A673 (cell line): ENCODE measurements around the gene ATP1B4. TPM values are rescaled to one million over a fixed set of nuclear protein-coding genes. Genes with fewer than 3 reads are reported as not detected.

Experiments used
- BruUV-seq: library from RNA; stranded (reverse); fragments of 400-500 nt; replicated peaks from 2 replicates; lab custom pipeline; 2021; lab: Mats Ljungman, UMichigan
- CTCF ChIA-PET: fragments of 300-600 bp; sonication (Branson Sonifier 250); formaldehyde crosslinking; loops from one replicate; lab custom pipeline; 2022; ENCODE audit warnings: antibody characterized with exemption; lab: Charles Lee
- POLR2A ChIA-PET: fragments of 300-600 bp; sonication (Branson Sonifier 250); formaldehyde crosslinking; loops from one replicate; lab custom pipeline; 2022; ENCODE audit warnings: antibody characterized with exemption; ENCODE audit not compliant: low non-redundant PET; lab: Charles Lee
- DNase-seq: peaks from one replicate; pipeline ENCODE4 v3.0.0-alpha.2; 2015; ENCODE audit warnings: low spot score
- H3K27ac ChIP-seq: fragments of 200-600 bp; sonication (generic); 2 replicates; pipeline ENCODE4 v1.5.1; 2016; ENCODE audit warnings: mixed run types, low read depth, mild to moderate bottlenecking, mixed read lengths, antibody characterized with exemption, low read length; ENCODE audit not compliant: poor library complexity, severe bottlenecking
- H3K27me3 ChIP-seq: fragments of 200-600 bp; sonication (generic); replicated peaks from 2 replicates; pipeline ENCODE4 v1.6.1; 2017; ENCODE audit warnings: mixed run types, low read depth, mild to moderate bottlenecking, mixed read lengths, antibody characterized with exemption, low read length; ENCODE audit not compliant: insufficient read depth, poor library complexity
- H3K36me3 ChIP-seq: fragments of 200-600 bp; sonication (generic); 2 replicates; pipeline ENCODE4 v1.6.1; 2016; ENCODE audit warnings: mixed run types, mild to moderate bottlenecking, mixed read lengths, antibody characterized with exemption, low read length; ENCODE audit not compliant: insufficient read depth, poor library complexity, severe bottlenecking
- H3K4me1 ChIP-seq: fragments of 200-600 bp; sonication (generic); 2 replicates; pipeline ENCODE4 v1.6.1; 2017; ENCODE audit warnings: mixed run types, mild to moderate bottlenecking, mixed read lengths, antibody characterized with exemption, low read length; ENCODE audit not compliant: insufficient read depth, poor library complexity, severe bottlenecking
- H3K4me3 ChIP-seq: fragments of 200-600 bp; sonication (generic); 2 replicates; pipeline ENCODE4 v1.5.1; 2016; ENCODE audit warnings: low read depth, mixed run types, mild to moderate bottlenecking, mixed read lengths, low read length; ENCODE audit not compliant: poor library complexity, severe bottlenecking
- H3K9me3 ChIP-seq: fragments of 200-600 bp; sonication (generic); 2 replicates; pipeline ENCODE4 v1.6.1; 2016; ENCODE audit warnings: mixed run types, low read depth, mild to moderate bottlenecking, mixed read lengths, antibody characterized with exemption, low read length; ENCODE audit not compliant: poor library complexity, severe bottlenecking
- EZH2 ChIP-seq: fragments of 200-600 bp; sonication (generic); IDR thresholded peaks from 2 replicates; pipeline ENCODE4 v1.6.1; 2017; ENCODE audit warnings: borderline replicate concordance, low read depth, mild to moderate bottlenecking, mixed read lengths, antibody characterized with exemption, low read length; ENCODE audit not compliant: poor library complexity, severe bottlenecking
- intact Hi-C: fragments of 100-400 bp; cut with micrococcal nuclease; formaldehyde crosslinking; loops from one replicate; pipeline ENCODE4 v1.10.0; 2022; ENCODE audit not compliant: unreplicated experiment
- total RNA-seq: library from RNA; stranded (reverse); gene quantifications from 2 replicates; pipeline ENCODE4 v1.2.3, GENCODE V29; 2021
- TF ChIP-seq, protein P1 (sequence below): fragments of 300-800, 200-600 bp; sonication (generic); conservative IDR thresholded peaks from 2 replicates; pipeline ENCODE4 v1.5.1; 2017; ENCODE audit warnings: low read depth, mild to moderate bottlenecking, antibody characterized with exemption, low read length, moderate library complexity, mixed read lengths

The ATP1B4 gene
- total RNA-seq, 1 experiment from 2014 or later = not detected

DNA sequence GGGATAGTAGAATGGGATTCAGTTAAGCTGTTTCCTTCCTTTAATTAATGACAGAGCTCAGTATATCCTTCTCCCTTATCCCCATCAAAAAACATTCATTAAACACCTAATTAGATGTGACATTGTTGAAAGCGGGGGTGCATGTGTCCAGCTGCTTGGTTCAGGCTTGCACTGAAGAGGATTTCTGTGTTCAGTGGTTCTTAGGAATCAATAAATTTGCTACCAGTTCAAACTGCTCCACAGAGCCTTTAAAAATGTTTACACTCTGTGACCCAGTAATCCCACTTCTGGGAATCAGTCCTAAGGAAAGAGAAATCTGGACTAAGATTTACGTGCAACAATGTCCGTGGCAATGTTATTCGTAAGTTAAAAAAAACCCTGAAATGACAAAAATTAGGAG is 43.5 kb upstream of the ATP1B4 start:
- no TSS peak for BruUV-seq
- no peaks in the 10 kb centered on the region for H3K4me1 ChIP-seq
- ChIA-PET POLR2A (no interaction called here), CTCF (no interaction called here)
- DNase-seq = no peak
- H3K27ac ChIP-seq = no peak overlapping the region
- intact Hi-C loops = loop anchor here (2.0 kb wide), 1 partner anchor 134 kb away; no protein-coding TSS in a partner anchor
- no peak overlapping the region for H3K4me3 ChIP-seq
- H3K9me3 ChIP-seq = no peaks in the 10 kb centered on the region
- H3K27me3 ChIP-seq = peaks cover 4% of the 10 kb centered on the region
- H3K36me3 ChIP-seq = no peaks in the 10 kb centered on the region
- TF ChIP-seq EZH2 = no peak
- TF ChIP-seq, protein P1, sequence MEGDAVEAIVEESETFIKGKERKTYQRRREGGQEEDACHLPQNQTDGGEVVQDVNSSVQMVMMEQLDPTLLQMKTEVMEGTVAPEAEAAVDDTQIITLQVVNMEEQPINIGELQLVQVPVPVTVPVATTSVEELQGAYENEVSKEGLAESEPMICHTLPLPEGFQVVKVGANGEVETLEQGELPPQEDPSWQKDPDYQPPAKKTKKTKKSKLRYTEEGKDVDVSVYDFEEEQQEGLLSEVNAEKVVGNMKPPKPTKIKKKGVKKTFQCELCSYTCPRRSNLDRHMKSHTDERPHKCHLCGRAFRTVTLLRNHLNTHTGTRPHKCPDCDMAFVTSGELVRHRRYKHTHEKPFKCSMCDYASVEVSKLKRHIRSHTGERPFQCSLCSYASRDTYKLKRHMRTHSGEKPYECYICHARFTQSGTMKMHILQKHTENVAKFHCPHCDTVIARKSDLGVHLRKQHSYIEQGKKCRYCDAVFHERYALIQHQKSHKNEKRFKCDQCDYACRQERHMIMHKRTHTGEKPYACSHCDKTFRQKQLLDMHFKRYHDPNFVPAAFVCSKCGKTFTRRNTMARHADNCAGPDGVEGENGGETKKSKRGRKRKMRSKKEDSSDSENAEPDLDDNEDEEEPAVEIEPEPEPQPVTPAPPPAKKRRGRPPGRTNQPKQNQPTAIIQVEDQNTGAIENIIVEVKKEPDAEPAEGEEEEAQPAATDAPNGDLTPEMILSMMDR = no peak

DNA sequence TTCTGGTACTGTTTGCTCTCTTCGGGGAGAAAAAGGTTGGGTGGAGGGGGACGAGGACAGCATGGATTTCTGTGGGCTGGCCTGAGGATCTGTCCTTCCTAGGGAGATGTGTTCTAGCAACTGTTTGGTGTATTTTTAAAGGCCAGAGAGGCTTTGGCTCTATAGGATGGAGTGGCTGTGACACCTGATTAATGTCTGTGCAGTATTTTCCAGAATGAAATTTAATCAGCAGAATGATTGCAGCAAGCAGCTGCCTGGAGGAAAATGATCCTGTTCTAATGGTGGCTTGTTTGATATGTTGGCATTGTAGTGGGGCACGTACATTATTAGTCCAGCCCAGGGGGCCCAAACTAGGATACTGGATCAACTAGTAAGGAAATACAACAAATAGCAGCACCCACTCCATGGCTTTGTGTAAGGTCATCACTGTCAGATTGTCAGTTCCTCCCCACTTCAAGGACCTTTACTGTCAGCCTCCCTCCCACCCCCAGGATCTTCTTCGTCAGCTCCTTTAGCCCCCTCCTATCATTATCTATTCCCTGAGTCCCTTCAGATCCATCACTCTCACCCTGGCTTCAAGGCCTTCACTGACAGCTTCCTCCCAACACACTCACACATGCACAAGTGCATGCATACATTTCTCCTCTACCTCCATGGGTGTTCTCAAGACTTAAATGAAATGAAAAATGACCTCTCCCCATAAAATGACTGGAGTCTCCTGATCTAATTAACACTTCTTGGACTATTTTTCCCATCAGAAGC is 40.2 kb upstream of the ATP1B4 start:
- Histone ChIP-seq H3K27me3 (peaks cover 4% of the 10 kb centered on the region), H3K27ac (no peak overlapping the region), H3K4me1 (no peaks in the 10 kb centered on the region), H3K9me3 (no peaks in the 10 kb centered on the region), H3K36me3 (no peaks in the 10 kb centered on the region), H3K4me3 (no peak overlapping the region)
- BruUV-seq = no TSS peak
- TF ChIP-seq, protein P1 = no peak
- TF ChIP-seq EZH2 = no peak
- CTCF ChIA-PET = no interaction called here
- POLR2A ChIA-PET = no interaction called here
- DNase-seq = no peak
- intact Hi-C loops = no loop called here

DNA sequence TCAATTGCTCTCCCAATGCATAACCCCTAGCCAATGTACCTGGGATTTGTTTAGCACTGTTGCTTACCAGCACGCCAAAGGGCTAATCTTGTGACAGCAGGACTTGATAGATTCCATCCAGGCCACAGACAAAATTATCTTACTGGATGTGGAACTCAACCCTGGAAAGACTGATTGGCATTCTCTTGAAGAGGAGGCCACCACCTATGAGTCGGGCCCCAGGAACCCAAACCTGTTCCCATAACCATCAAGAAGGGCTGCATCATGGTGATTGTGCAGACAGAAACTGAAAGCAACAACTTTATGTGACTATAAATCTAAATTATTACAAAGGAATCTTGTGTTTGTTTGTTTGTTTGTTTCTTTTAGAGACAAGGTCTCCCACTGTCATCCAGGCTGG is 30.8 kb upstream of the ATP1B4 start:
- no TSS peak for BruUV-seq
- Histone ChIP-seq H3K36me3 (no peaks in the 10 kb centered on the region), H3K4me1 (no peaks in the 10 kb centered on the region), H3K27ac (no peak overlapping the region), H3K4me3 (no peak overlapping the region), H3K9me3 (peaks cover 3% of the 10 kb centered on the region), H3K27me3 (no peaks in the 10 kb centered on the region)
- POLR2A ChIA-PET = no interaction called here
- CTCF ChIA-PET = no interaction called here
- TF ChIP-seq EZH2 = no peak
- TF ChIP-seq, protein P1 = no peak
- no peak for DNase-seq
- intact Hi-C loops = no loop called here
